Measurements from ENCODE around the gene ZNF433. TPM values are rescaled to one million over a fixed set of nuclear protein-coding genes. Genes with fewer than 3 reads are reported as not detected.
A peak's percentile ranks its signal among the peaks of the same experiment; 100 is the strongest.

The ZNF433 gene
- total RNA-seq, 1 experiment from 2014 or later = 3.1 TPM

DNA sequence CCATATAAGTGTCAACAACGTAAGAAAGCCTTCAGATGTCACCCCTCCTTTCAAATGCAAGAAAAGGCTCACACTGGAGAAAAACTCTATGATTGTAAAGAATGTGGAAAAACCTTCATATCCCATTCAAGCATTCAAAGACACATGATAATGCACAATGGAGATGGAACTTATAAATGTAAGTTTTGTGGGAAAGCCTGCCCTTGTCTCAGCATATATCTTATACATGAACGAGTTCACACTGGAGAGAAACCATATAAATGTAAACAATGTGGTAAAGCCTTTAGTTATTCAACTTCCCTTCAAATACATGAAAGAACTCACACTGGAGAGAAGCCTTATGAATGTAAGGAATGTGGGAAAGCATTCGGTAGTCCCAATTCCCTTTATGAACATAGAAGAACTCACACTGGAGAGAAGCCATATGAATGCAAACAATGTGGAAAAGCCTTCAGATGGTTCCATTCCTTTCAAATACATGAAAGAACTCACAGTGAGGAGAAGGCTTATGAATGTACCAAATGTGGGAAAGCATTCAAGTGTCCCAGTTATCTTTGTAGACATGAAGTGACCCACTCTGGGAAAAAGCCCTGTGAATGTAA, 40.2 kb upstream of the ZNF433 start:
- intact Hi-C loops (cut with micrococcal nuclease; ENCODE audit: unreplicated experiment) = no loop called here
- Histone ChIP-seq H4K20me1 (ENCODE audit: insufficient read depth) (no peaks in the 10 kb centered on the region), H2AFZ (no peak overlapping the region), H3K4me1 (replicated peaks; ENCODE audit: insufficient read depth) (no peaks in the 10 kb centered on the region), H3K27me3 (ENCODE audit: insufficient read depth, low read depth) (no peaks in the 10 kb centered on the region), H3K4me3 (no peak overlapping the region), H3K9me3 (ENCODE audit: insufficient read depth, low read depth) (peaks cover 48% of the 10 kb centered on the region), H3K36me3 (ENCODE audit: low read depth) (0 out of 2 replicates have a peak, but pooled peaks cover 3% of the 10 kb centered on the region), H3K9me2 (ENCODE audit: insufficient read depth) (no peaks in the 10 kb centered on the region), H3K27ac (no peak overlapping the region), H3K79me2 (ENCODE audit: low read depth) (no peaks in the 10 kb centered on the region), H3F3A (ENCODE audit: insufficient read depth, low read depth) (no peaks in the 10 kb centered on the region), H3K4me2 (no peak overlapping the region)
- no TSS peak for BruUV-seq (replicated peaks)
- ChIA-PET POLR2A (ENCODE audit: unreplicated experiment) (no interaction called here), CTCF (no interaction called here)
- DNase-seq = peak in 1 of 2 experiments; percentile 38
- no peak for TF ChIP-seq EZH2 (IDR thresholded peaks at IDR 0.05; ENCODE audit: low read depth)

DNA sequence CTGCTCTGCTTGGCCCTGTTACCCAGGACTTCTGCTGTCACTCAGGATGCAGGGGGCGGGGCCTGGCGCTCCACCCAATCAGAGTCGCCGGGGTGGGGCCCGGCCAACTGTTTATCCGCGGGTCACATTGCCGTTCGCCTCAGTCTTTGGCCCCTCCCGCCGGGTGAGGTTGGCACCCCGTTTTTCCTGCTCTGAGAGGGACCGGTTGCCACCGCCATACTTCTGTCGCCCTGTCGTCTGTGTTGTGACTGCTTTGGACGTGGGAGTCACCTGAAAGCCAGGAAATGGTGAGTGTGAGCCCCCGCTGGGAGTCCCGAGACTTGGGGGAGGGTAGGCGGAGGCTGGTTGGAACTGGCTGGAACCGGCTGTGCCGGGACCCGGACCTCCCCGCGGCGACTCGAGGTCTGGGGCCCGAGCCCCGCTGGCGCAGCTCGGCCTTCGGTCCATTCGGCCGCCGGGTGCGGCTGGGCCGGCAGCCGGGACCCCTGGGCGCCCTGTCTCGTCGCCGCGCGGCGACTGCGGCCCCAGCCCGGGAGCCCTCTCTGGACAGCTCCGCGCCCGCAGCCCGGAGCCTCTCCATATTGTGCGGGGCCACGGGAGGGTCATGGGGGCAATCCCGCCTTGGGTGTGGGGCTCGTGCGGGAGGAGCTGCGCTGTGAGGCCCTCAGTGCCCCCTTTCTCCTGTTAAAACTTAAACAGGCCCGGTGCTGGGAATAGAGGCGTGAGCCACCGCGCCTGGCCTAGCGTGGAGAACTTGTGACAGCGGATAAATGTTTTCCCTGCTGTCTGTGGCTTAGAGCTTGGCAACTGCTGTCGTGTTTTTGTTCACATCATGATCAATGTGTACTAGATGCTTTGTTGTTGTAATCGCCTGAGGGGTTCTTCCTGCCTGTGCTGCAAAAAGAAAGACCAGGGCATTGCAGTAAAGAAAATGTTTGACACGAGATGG, 29.4 kb upstream of the ZNF433 start, which contains the start of gene ZNF844:
Gene ZNF844, plus strand, starts transcription at position 142 of the 949 bp plus-strand sequence. Its CDS starts 143 bp downstream, at position 285.
- intact Hi-C loops (cut with micrococcal nuclease; ENCODE audit: unreplicated experiment) = loop anchor here (1.0 kb wide), 1 partner anchor 30 kb away; the partner anchor contains the start of gene ZNF433
- Histone ChIP-seq H3K4me1 (replicated peaks; ENCODE audit: insufficient read depth) (no peaks in the 10 kb centered on the region), H3F3A (ENCODE audit: insufficient read depth, low read depth) (no peaks in the 10 kb centered on the region), H2AFZ (peak within 1 kb of the TSS; percentile 77), H3K9me2 (ENCODE audit: insufficient read depth) (no peaks in the 10 kb centered on the region), H3K4me3 (peak within 1 kb of the TSS; percentile 67), H3K4me2 (peak within 1 kb of the TSS; percentile 71), H3K79me2 (ENCODE audit: low read depth) (no peaks in the 10 kb centered on the region), H3K36me3 (ENCODE audit: low read depth) (no peaks in the 10 kb centered on the region), H3K27me3 (ENCODE audit: insufficient read depth, low read depth) (no peaks in the 10 kb centered on the region), H3K27ac (no peak within 1 kb of the TSS), H4K20me1 (ENCODE audit: insufficient read depth) (no peaks in the 10 kb centered on the region), H3K9me3 (ENCODE audit: insufficient read depth, low read depth) (peaks cover 8% of the 10 kb centered on the region; the same call in 1 of the 2 replicates)
- DNase-seq = peak; percentile 83 to 95
- ChIA-PET POLR2A (ENCODE audit: unreplicated experiment) (interaction anchor here (0.7 kb wide), 1 partner anchor 214 kb away, joined by 3 read pairs; no protein-coding TSS in a partner anchor), CTCF (no interaction called here)
- TF ChIP-seq, protein P1, sequence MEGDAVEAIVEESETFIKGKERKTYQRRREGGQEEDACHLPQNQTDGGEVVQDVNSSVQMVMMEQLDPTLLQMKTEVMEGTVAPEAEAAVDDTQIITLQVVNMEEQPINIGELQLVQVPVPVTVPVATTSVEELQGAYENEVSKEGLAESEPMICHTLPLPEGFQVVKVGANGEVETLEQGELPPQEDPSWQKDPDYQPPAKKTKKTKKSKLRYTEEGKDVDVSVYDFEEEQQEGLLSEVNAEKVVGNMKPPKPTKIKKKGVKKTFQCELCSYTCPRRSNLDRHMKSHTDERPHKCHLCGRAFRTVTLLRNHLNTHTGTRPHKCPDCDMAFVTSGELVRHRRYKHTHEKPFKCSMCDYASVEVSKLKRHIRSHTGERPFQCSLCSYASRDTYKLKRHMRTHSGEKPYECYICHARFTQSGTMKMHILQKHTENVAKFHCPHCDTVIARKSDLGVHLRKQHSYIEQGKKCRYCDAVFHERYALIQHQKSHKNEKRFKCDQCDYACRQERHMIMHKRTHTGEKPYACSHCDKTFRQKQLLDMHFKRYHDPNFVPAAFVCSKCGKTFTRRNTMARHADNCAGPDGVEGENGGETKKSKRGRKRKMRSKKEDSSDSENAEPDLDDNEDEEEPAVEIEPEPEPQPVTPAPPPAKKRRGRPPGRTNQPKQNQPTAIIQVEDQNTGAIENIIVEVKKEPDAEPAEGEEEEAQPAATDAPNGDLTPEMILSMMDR (conservative IDR thresholded peaks at IDR 0.05) = no peak
- no peak for TF ChIP-seq EZH2 (IDR thresholded peaks at IDR 0.05; ENCODE audit: low read depth)
- TSS peak; percentile 68 for BruUV-seq (replicated peaks)

DNA sequence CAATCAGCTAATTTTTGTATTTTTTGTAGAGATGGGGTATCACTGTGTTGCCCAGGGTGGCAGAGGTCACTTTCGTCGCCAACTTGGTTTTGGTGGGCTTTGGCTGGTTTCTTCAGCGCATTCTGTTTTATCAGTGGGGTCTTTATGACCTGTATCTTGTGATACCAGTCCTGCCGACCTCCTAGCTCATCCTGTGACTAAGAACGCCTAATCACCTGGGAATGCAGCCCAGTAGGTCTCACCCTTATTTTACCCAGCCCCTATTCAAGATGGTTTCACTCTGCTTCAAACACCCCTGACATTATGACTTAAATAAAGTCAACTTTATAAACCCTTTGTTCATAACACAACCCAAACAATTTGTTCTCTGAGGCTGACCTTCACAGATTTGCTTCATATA, 20.3 kb upstream of the ZNF433 start:
- H3K4me3 ChIP-seq = no peak overlapping the region
- H3K9me2 ChIP-seq (ENCODE audit: insufficient read depth) = no peaks in the 10 kb centered on the region
- H3K4me1 ChIP-seq (replicated peaks; ENCODE audit: insufficient read depth) = no peaks in the 10 kb centered on the region
- H3K79me2 ChIP-seq (ENCODE audit: low read depth) = no peaks in the 10 kb centered on the region
- ChIA-PET POLR2A (ENCODE audit: unreplicated experiment) (no interaction called here), CTCF (no interaction called here)
- H3K27me3 ChIP-seq (ENCODE audit: insufficient read depth, low read depth) = no peaks in the 10 kb centered on the region
- no peaks in the 10 kb centered on the region for H3F3A ChIP-seq (ENCODE audit: insufficient read depth, low read depth)
- TF ChIP-seq EZH2 (IDR thresholded peaks at IDR 0.05; ENCODE audit: low read depth) = no peak
- TF ChIP-seq, protein P1 (conservative IDR thresholded peaks at IDR 0.05) = no peak
- no peak overlapping the region for H3K27ac ChIP-seq
- H4K20me1 ChIP-seq (ENCODE audit: insufficient read depth) = no peaks in the 10 kb centered on the region
- peak in 1 of 2 experiments; percentile 50 for DNase-seq
- H2AFZ ChIP-seq = no peak overlapping the region
- H3K36me3 ChIP-seq (ENCODE audit: low read depth) = no peaks in the 10 kb centered on the region
- peaks cover 4% of the 10 kb centered on the region for H3K9me3 ChIP-seq (ENCODE audit: insufficient read depth, low read depth)
- H3K4me2 ChIP-seq = no peak overlapping the region
- intact Hi-C loops (cut with micrococcal nuclease; ENCODE audit: unreplicated experiment) = loop anchor here (10.0 kb wide), 2 partner anchors 499 to 609 kb away; partner anchors contain the start of genes MAN2B1, WDR83 and ZNF564
- BruUV-seq (replicated peaks) = no TSS peak

Data from PC-9 (cell line).